Islet of Langerhans (tissue), 1 donor: ENCODE results near the gene AOPEP.
"Not testable (repeated sequence)": the region's sequence is repeated elsewhere in the genome, so short reads cannot be mapped to it uniquely, and the experiment has no call there.

Source experiments
- FAIRE-seq: peaks from one replicate; lab custom pipeline; 2011; peaks lifted over from hg19 to GRCh38; lab: Jason Lieb, UNC

Gene AOPEP

DNA sequence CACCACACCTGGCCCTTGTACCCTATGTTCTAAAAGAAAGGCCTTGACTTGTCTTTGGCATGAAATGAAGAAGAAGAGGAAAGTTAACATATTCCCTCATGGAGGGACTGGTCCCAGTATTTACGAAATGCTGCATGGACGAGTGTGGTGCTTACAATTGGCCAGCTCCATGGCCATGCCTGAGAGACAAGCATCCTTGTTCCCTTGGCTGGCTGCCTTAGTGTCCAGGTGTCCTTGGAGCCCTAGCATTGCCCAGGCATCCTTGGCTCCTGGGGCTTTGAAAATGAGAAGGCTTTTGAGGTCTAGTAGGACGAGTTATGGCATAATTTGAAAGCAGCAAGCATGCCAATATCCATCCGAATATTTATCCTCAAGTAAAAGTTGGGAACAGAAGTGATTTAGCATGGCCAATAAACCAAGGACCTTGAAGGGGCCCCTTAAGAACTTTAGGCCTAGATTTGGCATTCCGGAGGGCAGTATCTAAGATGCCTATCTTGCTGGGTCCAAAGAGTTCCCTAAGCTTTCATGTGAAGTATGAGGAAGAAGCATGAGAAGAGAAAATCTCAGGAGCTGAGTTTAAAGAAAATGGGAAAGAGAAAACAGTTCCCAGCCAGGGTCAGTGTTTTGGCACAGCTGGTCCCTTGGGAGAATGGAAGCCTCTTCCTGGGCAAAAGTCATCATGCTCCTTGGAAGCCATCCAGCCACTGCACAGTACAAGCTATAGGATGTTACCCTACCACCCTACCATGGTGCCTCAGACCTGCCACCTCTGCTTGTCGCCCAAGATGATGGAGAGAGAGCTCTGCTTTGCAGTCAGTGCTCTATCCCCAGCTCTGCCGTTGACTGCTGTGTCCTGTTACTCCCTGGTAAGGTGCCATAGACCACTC, 91.0 kb downstream of the AOPEP start:
- FAIRE-seq: no peak

GRCh38 chr9:94818178-94818541, 91.7 kb downstream of the AOPEP start:
- FAIRE-seq: no peak

DNA sequence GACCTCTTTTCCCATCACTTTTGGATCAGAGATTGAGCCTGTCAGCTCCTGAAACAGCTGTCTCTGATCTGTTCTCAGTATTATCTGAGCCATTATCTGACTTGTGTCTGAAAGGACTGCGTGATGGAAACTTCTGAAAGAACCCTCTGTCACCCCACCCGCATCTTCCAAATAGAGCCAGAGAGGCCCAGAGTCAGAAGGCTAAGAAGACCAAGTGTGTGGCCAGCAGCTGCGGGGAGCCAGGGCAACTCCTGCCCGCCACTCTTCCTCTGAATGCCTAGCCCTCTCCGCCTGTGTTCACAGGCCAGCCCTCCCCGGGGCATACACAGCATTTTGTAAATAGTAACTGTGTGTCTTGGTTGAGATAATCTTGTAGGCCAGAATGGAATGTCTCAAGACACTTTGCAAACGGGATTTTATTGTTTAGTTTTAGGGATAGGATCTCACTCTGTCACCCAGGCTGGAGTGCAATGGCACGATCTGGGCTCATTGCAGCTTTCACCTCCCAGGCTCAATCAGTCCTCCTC, 92.7 kb downstream of the AOPEP start:
- FAIRE-seq: no peak

DNA sequence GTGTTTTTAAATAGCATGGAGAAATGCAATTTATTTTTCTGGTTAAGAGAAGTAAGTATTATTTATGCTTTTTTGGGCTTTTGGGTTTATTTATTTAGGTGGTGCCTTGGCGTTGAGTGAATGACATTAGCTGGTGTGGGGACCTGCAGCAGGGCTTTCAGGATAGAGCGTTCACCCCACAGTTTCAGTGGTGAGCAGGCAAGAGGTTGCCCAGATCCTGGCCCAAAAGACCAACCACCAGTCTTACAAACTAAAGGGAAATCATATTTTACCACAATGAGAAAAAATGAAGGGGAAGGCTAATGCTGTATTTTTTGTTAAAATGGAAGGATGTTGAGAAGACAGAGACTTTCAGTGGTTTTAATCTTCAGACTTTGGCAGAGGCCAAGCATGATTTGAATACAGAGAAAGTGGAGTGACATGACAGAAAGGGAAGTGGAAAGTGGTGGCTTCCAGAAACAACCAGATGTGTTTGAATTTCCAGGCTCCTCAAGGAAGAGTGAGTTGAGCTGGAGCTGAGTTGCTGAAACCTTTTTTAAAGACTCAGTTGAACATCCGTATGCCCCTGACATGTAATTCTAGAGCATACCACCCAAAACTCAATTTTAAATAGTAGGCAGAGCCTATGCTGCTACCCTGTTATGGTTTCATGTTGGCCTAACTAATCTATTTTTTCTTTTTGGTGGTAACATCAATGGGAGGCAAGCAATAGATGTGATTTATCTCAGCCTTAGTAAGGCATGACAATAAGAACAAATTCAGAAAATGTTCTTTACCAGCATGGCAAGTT, 94.8 kb downstream of the AOPEP start:
- no peak for FAIRE-seq

DNA sequence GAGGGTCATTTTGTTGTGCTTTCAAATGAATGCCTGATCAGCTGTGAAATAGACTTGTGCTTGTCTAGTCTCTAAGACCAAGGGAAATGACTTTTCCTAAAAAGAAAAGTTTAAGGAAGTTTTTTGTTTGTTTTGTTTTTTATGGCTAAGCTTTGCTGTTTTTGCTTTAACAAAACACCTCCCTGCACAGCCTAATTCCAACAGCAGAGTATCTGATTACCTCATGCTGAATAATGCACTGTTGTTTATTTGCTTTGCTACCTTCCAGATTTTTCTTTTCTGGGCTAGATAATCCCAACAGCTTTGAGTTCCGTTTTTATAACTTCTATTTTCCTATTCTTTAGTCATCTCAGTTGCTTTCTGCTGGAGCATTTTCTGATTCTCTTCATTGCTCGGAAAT, 95.8 kb downstream of the AOPEP start:
- FAIRE-seq: no peak

DNA sequence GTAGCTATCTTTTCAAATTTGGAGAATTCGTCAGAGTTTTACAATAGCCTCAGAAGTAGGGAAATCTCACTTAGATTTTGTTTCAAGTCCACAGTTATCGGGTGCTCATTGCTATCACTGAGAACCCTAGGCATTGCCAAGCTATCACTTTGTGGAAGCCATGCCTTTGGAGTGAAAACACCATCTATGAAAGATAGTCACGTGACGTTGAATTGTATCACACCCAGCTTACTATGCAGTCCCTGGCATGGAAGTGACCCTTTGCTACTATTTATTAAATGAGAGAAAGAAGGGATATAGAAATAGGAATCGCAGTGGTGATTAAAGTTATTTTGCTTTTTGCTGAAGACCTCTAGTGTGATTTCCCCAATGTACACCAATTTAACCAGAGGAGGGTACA, 97.2 kb downstream of the AOPEP start:
- no peak for FAIRE-seq

- FAIRE-seq: no peak
These were observed 97.9 kb downstream of the AOPEP start for GRCh38 chr9:94824411-94824810.

GRCh38 chr9:94824913-94825610, 98.6 kb downstream of the AOPEP start:
- no peak for FAIRE-seq

DNA sequence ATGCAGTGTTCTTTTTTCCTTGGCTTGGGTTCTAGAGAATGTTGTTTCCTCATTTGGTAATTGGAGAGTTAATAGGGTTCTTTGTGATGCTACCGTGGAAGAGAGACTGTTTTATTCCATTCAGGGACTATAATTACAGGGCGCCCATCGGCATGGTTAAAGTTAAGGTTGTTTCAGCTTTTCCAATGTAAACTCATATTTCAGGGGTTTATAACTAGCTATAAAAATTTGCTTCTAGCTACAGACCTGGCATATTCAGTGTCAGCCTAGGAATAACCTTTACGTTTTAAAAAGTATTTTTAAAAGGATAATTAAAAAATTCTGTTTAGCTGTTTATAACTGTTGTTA, 99.1 kb downstream of the AOPEP start:
- no peak for FAIRE-seq

DNA sequence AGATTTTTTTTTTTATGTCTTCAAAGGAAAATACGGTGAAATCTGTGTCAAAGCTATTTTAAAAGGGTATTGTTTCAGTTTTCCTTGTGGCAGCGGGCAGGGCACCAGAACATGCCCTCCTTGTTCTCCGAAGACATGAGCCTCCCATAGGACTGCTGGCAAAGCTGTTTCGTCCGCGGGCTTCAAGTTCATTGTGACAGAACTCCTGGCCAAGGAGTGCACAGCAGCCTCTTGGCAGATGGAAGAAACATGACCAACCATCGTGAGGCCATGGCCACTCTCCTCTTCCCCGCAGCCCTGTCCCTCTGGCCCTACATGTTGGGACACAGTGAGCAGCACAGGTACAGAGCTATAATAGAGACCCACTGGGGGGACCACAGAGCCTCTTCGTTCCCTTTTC, 99.5 kb downstream of the AOPEP start:
- FAIRE-seq: no peak

GRCh38 chr9:94826644-94827410, 100.3 kb downstream of the AOPEP start:
- no peak for FAIRE-seq

DNA sequence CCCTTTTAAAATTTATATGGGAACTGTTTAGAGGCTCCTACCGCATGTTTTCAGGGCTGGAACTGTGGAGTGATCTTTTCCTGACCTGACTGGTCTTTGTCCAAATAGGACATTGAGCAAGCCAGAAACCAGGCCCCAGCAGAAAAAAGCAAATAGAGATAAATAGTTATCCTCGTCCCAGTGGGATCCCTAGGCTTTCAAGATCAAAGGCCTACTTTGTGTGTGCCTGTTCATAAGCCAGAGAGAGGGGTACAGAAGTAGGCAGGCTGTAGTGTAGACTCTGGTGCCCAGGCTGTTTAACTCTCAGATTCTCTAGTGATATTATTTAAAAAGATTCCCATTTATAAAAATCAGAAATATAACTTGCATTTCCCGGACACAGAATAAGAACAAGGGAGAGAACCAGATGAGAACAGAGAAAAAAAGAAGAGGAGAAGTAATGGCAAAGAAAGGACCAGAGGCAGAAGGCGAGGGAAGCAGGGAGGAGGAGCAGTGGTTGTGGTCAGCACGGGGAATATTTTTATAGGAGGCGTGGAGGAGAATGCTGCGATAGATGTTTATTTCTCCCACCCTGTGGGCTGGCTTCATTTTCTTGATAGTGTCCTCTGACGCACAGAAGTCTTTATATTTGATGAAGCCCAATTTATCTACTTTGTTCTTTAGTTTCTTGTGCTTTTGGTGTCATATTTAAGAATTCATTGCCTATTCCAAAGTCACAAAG, 101.2 kb downstream of the AOPEP start:
- no peak for FAIRE-seq

DNA sequence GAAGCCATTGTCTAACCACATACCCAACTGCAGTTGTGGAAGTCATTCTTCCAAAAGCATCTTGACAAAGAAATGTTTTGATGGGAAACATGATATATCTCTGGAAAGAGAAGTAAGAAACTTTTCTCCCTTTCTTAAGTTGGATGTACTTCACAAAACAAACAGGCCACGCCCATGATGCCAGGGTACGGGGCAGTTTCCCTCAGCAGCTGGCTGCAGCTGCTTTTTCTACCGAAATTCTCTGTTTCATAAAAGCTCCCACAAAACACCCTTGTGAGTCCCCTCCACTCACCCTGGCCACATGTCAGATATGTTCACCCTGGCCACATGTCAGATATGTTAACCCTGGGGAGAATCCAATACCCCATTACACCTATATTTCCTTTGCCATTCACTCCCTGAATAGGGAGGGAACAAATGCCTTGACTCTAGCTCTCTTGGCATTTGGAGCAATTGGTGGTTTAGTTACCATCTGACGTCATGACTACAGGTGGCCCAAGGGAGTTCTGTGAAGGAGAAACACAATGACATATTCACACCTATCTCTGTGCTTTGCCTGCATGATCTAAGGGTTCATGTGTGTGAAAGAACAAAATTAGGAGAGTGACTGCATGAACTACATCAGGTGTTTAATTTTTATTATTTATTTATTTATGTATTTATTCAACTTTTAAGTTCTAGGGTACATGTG, 103.0 kb downstream of the AOPEP start:
- no peak for FAIRE-seq

DNA sequence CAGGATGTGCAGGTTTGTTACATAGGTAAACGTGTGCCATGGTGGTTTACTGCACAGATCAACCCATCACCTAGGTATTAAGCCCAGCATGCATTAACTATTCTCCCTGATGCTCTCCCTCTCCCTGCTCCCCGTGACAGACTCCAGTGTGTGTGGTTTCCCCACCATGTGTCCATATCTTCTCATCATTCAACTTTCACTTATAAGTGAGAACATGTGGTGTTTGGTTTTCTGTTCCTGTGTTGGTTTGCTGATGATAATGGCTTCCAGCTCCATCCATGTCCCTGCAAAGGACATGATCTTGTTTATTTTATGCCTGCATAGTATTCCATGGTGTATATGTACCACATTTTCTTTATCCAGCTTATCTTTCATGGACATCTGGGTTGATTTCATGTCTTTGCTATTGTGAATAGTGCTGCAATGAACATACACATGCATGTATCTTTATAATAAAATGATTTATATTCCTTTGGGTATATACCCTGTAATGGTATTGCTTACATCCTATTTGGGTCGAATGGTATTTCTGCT, 103.6 kb downstream of the AOPEP start:
- FAIRE-seq: not testable (repeated sequence)

- no peak for FAIRE-seq
These were observed 107.3 kb downstream of the AOPEP start for GRCh38 chr9:94833802-94834201.

DNA sequence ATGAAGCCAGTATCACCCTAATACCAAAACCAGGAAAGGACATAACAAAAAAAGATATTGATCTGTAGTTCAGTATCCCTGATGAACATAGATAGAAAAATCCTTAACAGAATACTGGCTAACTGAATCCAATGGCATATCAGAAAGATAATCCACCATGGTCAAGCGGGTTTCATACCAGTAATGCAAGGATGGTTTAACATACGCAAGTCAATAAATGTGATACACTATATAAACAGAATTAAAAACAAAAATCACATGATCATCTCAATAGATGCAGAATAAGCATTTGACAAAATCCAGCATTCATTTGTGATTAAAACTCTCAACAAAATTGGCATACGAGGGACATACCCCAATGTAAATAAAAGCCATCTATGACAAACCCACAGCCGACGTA, 110.9 kb downstream of the AOPEP start:
- FAIRE-seq: no peak

- FAIRE-seq: no peak
These were observed 112.9 kb downstream of the AOPEP start for GRCh38 chr9:94839398-94839797.

DNA sequence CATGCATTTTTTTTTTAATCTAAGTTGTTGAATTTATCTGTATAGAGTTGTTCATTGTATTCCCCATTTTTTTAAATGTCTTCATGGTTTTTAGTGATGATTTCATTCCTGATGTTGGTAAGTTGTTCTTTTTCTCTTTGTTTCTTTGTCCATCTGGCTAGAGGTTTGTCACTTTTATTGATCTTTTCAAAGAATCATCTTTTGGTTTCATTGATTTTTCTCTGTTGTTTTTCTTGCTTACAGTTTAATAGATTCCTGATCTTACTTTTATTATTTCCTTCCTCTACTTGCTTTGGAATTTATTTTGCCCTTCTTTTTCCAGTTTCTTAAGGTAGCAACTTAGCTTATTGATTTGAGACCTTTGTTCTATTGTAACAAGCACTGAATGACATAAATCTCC, 114.2 kb downstream of the AOPEP start:
- peak; percentile 55 for FAIRE-seq

DNA sequence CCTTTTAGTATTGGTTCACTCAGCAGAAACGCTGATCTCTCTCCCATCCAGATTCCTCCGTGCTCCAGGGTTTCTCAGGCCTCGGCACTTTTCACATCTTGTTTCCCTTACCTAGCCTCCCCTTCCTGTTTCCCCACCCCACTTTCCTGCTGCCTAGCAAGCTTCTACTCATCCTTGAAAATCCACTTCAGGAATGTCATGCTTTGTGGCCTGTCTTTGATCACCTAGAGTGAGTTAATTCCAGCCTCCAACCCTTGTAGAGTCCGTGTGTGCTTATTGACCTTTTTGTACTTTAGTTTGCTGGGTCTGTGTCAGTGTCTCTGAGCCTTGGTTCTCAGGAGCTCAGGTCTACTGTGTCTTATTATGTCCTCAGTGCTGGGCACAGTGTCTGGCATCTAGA, 116.6 kb downstream of the AOPEP start:
- no peak for FAIRE-seq

DNA sequence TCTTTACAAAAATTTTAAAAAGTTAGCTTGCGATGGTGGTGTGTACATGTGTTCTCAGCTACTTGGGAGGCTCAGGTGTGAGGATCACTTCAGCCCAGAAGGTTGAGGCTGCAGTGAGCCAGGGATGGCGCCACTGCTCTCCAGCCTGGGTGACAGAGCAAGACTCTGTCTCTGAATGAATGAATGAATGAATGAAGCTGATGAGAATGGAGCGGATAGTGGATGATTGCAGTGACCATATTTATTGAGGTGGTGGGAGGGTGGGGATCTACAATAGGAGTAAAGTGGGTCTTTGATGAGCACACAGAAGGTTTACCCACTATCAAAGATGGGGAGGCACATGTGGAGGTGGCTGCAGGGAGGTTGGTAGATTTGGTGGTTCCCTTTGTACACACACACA, 120.2 kb downstream of the AOPEP start:
- FAIRE-seq: no peak

GRCh38 chr9:94847486-94847885, 121.0 kb downstream of the AOPEP start:
- peak; percentile 56 for FAIRE-seq
